H9 (cell line): Measurements from ENCODE around the gene CRYAB. TPM values are rescaled to one million over a fixed set of nuclear protein-coding genes. Genes with fewer than 3 reads are reported as not detected.

Source experiments
- DNase-seq: peaks from one replicate; pipeline ENCODE4 v3.0.0-alpha.2; 2017
- H2AFZ ChIP-seq: one replicate; pipeline ENCODE4 v1.6.1; 2013; ENCODE audit warnings: mild to moderate bottlenecking, low read length, control low read depth, moderate library complexity
- H2AK5ac ChIP-seq: 2 replicates; pipeline ENCODE4 v1.6.1; 2013; ENCODE audit warnings: low read length, control low read depth, mixed read lengths; ENCODE audit not compliant: insufficient read length
- H2BK120ac ChIP-seq: one replicate; pipeline ENCODE4 v1.6.1; 2013; ENCODE audit warnings: low read depth, mild to moderate bottlenecking, low read length, control low read depth, inconsistent platforms; ENCODE audit not compliant: poor library complexity, severe bottlenecking
- H2BK12ac ChIP-seq: 2 replicates; pipeline ENCODE4 v1.6.1; 2013; ENCODE audit warnings: low read length, control low read depth, mixed read lengths, low read depth; ENCODE audit not compliant: insufficient read length
- H2BK15ac ChIP-seq: 2 replicates; pipeline ENCODE4 v1.6.1; 2013; ENCODE audit warnings: low read depth, low read length, control low read depth
- H2BK20ac ChIP-seq: one replicate; pipeline ENCODE4 v1.6.1; 2013; ENCODE audit warnings: low read depth, mild to moderate bottlenecking, low read length, control low read depth, inconsistent platforms; ENCODE audit not compliant: poor library complexity, severe bottlenecking
- H2BK5ac ChIP-seq: 2 replicates; pipeline ENCODE4 v1.6.1; 2013; ENCODE audit warnings: low read length, control low read depth, mixed read lengths; ENCODE audit not compliant: insufficient read length
- H3K14ac ChIP-seq: 2 replicates; pipeline ENCODE4 v1.6.1; 2013; ENCODE audit warnings: low read length, control low read depth; ENCODE audit not compliant: insufficient read depth
- H3K18ac ChIP-seq: 2 replicates; pipeline ENCODE4 v1.6.1; 2013; ENCODE audit warnings: low read depth, mild to moderate bottlenecking, mixed read lengths, low read length, control low read depth; ENCODE audit not compliant: insufficient read length
- H3K23ac ChIP-seq: 2 replicates; pipeline ENCODE4 v1.6.1; 2013; ENCODE audit warnings: low read length, control low read depth, mixed read lengths, low read depth; ENCODE audit not compliant: insufficient read length
- H3K23me2 ChIP-seq: 2 replicates; pipeline ENCODE4 v1.6.1; 2013; ENCODE audit warnings: low read depth, mild to moderate bottlenecking, mixed read lengths, low read length, control low read depth; ENCODE audit not compliant: insufficient read length, poor library complexity, severe bottlenecking
- H3K27ac ChIP-seq: 2 replicates; pipeline ENCODE4 v1.5.1; 2013; ENCODE audit warnings: low read length, control low read depth, mixed read lengths, low read depth; ENCODE audit not compliant: insufficient read length
- H3K27me3 ChIP-seq: 2 replicates; pipeline ENCODE4 v1.6.1; 2013; ENCODE audit warnings: low read length, control low read depth, inconsistent platforms; ENCODE audit not compliant: insufficient read depth
- H3K4ac ChIP-seq: 2 replicates; pipeline ENCODE4 v1.6.1; 2013; ENCODE audit warnings: low read depth, mild to moderate bottlenecking, control low read depth, inconsistent platforms, low read length, moderate library complexity
- H3K4me1 ChIP-seq: 2 replicates; pipeline ENCODE4 v1.6.1; 2013; ENCODE audit warnings: low read length, control low read depth, inconsistent platforms; ENCODE audit not compliant: insufficient read depth
- H3K4me2 ChIP-seq: 2 replicates; pipeline ENCODE4 v1.6.1; 2013; ENCODE audit warnings: low read length, control low read depth, mixed read lengths; ENCODE audit not compliant: insufficient read length, insufficient read depth
- H3K56ac ChIP-seq: 2 replicates; pipeline ENCODE4 v1.6.1; 2013; ENCODE audit warnings: low read depth, mild to moderate bottlenecking, mixed read lengths, low read length, control low read depth; ENCODE audit not compliant: insufficient read length
- H3K79me1 ChIP-seq: 2 replicates; pipeline ENCODE4 v1.6.1; 2013; ENCODE audit warnings: low read depth, mild to moderate bottlenecking, moderate library complexity, low read length, control low read depth, inconsistent platforms; ENCODE audit not compliant: insufficient read depth, poor library complexity, severe bottlenecking
- H3K79me2 ChIP-seq: 2 replicates; pipeline ENCODE4 v1.6.1; 2013; ENCODE audit warnings: low read length, control low read depth, inconsistent platforms; ENCODE audit not compliant: insufficient read depth
- H3K9ac ChIP-seq: 2 replicates; pipeline ENCODE4 v1.6.1; 2013; ENCODE audit warnings: low read length, control low read depth, mixed read lengths; ENCODE audit not compliant: insufficient read length; ENCODE audit errors: extremely low read depth
- H3K9me3 ChIP-seq: one replicate; pipeline ENCODE4 v1.6.1; 2013; ENCODE audit warnings: low read depth, low read length, inconsistent platforms; ENCODE audit not compliant: control insufficient read depth
- H3T11ph ChIP-seq: one replicate; pipeline ENCODE4 v1.6.1; 2013; ENCODE audit warnings: mild to moderate bottlenecking, low read length, control low read depth, inconsistent platforms
- H4K20me1 ChIP-seq: one replicate; pipeline ENCODE4 v1.6.1; 2013; ENCODE audit not compliant: control insufficient read depth, insufficient read length, insufficient read depth
- H4K5ac ChIP-seq: 2 replicates; pipeline ENCODE4 v1.6.1; 2013; ENCODE audit warnings: low read depth, mild to moderate bottlenecking, mixed read lengths, low read length, control low read depth; ENCODE audit not compliant: insufficient read length
- H4K8ac ChIP-seq: replicated peaks from 2 replicates; pipeline ENCODE4 v1.6.1; 2013; ENCODE audit warnings: low read length, control low read depth, mixed read lengths, low read depth; ENCODE audit not compliant: insufficient read length
- H4K91ac ChIP-seq: 2 replicates; pipeline ENCODE4 v1.6.1; 2013; ENCODE audit warnings: low read depth, mild to moderate bottlenecking, moderate library complexity, mixed read lengths, low read length, control low read depth; ENCODE audit not compliant: insufficient read length
- H3K27ac Mint-ChIP-seq, 3 experiments: 2 replicates in 2 of 3; 3 replicates in 1 of 3; pipeline ENCODE4 v1.8.0; 2020 to 2021; ENCODE audit warnings: mixed read lengths in 3 of 3, mild to moderate bottlenecking in 1 of 3, moderate library complexity in 1 of 3
- H3K27me3 Mint-ChIP-seq: 2 replicates; pipeline ENCODE4 v1.8.0; 2021; ENCODE audit warnings: low read depth, mild to moderate bottlenecking, moderate library complexity, mixed read lengths
- H3K36me3 Mint-ChIP-seq, 3 experiments: 2 replicates in 2 of 3; 3 replicates in 1 of 3; pipeline ENCODE4 v1.8.0; 2020 to 2021; ENCODE audit warnings: low read depth in 3 of 3, mixed read lengths in 3 of 3; ENCODE audit not compliant: insufficient read depth in 1 of 3
- H3K4me1 Mint-ChIP-seq, 2 experiments: 2 replicates each; pipeline ENCODE4 v1.8.0; 2020; ENCODE audit warnings: mixed read lengths in 2 of 2
- H3K4me3 Mint-ChIP-seq, 2 experiments: 2 replicates in 1 of 2; 3 replicates in 1 of 2; pipeline ENCODE4 v1.8.0; 2020 to 2021; ENCODE audit warnings: mild to moderate bottlenecking in 2 of 2, mixed read lengths in 2 of 2, moderate library complexity in 1 of 2
- H3K9me3 Mint-ChIP-seq, 2 experiments: 2 replicates in 1 of 2; 3 replicates in 1 of 2; pipeline ENCODE4 v1.8.0; 2020; ENCODE audit warnings: mild to moderate bottlenecking in 2 of 2, mixed read lengths in 2 of 2, moderate library complexity in 1 of 2
- WGBS: extraction: QIAGEN DNeasy Blood & Tissue Kit; methylation state at CpG from one replicate; pipeline ENCODE4 v1.1.7; 2013; ENCODE audit warnings: missing lambda C conversion rate, low lambda C conversion rate, mixed read lengths; ENCODE audit not compliant: insufficient read length; ENCODE audit errors: extremely low coverage; 5-methylcytosine and 5-hydroxymethylcytosine counted together
- total RNA-seq: library from RNA; stranded (reverse); gene quantifications from 2 replicates; pipeline ENCODE4 v1.2.1, GENCODE V29; 2021
- TF ChIP-seq, protein P1 (sequence below): fragments of 200-600 bp; sonication (generic); conservative IDR thresholded peaks from 3 replicates; pipeline ENCODE4 v1.8.0; 2021; ENCODE audit warnings: antibody characterized with exemption, mild to moderate bottlenecking

The CRYAB gene
- total RNA-seq, 1 experiment from 2014 or later: not detected

DNA sequence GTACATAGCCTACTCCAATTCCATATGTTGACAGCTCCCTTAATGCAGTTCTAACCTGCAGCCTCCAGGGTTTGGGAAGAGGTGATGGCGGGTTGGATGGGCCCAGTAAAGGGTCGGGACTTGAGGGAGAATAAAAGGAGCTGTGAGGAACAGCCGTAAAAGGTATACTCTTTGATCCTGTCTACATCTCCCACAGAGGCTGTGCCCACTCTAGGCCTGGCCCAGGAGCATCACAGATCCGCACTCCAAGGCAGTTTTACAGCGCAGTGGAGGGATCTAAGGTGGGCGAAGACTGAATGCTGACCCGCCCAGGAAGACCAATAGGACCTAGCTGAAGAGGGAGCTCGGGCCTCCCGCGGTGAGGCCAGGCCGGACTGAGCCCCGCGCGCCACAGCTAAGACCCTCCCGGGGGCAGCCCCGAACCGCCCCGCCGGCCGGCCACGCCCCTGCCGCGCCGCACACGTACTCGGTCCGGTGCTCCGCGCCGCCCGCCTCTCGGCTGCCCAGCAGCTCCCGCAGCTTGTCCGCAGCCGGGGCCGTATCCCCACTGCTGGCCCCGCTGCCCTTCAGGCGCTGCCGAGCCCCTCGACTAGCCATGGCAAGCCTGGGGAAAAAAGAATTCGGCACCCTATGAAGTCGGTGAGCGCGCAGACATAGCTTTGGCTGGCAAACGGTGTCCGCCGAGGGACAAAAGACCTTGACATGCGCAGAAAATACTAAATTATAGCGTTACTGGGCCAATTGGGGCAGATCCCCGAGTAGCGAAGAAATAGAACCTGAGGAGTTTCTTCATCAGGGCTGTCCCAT lies 40.5 kb downstream of the CRYAB start, which contains the start of gene ALG9:
Gene ALG9 (minus strand): TSS at position 696 of the 807 bp plus-strand sequence. CDS start 99 bp downstream, at position 597.
- H3K4ac ChIP-seq: no peak within 1 kb of the TSS
- peak within 1 kb of the TSS; percentile 32 for H3K14ac ChIP-seq
- no peak within 1 kb of the TSS for H4K8ac ChIP-seq
- H3K79me1 ChIP-seq: no peaks in the 10 kb centered on the region
- Mint-ChIP-seq H3K4me1 (peaks cover 13% of the 10 kb centered on the region in 2 experiments), H3K27ac (peak within 1 kb of the TSS; percentile 53 to 95 (median 87); a peak in 5 of 7 replicates), H3K4me3 (peak within 1 kb of the TSS; percentile 92 to 95), H3K36me3 (peaks cover 0 to 26% (median 26%) of the 10 kb centered on the region in 3 experiments; a peak in 5 of 7 replicates), H3K9me3 (no peaks in the 10 kb centered on the region), H3K27me3 (no peaks in the 10 kb centered on the region)
- no peaks in the 10 kb centered on the region for H4K20me1 ChIP-seq
- no peaks in the 10 kb centered on the region for H3K9me3 ChIP-seq
- no peak within 1 kb of the TSS for H3K56ac ChIP-seq
- H3K27me3 ChIP-seq: no peaks in the 10 kb centered on the region
- peak; percentile 81 for DNase-seq
- no peak within 1 kb of the TSS for H2BK20ac ChIP-seq
- no peak within 1 kb of the TSS for H3T11ph ChIP-seq
- no peak within 1 kb of the TSS for H2BK15ac ChIP-seq
- no peak within 1 kb of the TSS for H2BK12ac ChIP-seq
- no peaks in the 10 kb centered on the region for H3K79me2 ChIP-seq
- no peaks in the 10 kb centered on the region for H3K4me1 ChIP-seq
- H3K9ac ChIP-seq: peak within 1 kb of the TSS; percentile 61
- no peak within 1 kb of the TSS for H2AK5ac ChIP-seq
- no peak within 1 kb of the TSS for H4K91ac ChIP-seq
- H2BK5ac ChIP-seq: no peak within 1 kb of the TSS
- peak within 1 kb of the TSS; percentile 94 for H2AFZ ChIP-seq
- H4K5ac ChIP-seq: no peak within 1 kb of the TSS
- peaks cover 3% of the 10 kb centered on the region for H3K23me2 ChIP-seq
- H3K27ac ChIP-seq: no peak within 1 kb of the TSS
- TF ChIP-seq, protein P1, sequence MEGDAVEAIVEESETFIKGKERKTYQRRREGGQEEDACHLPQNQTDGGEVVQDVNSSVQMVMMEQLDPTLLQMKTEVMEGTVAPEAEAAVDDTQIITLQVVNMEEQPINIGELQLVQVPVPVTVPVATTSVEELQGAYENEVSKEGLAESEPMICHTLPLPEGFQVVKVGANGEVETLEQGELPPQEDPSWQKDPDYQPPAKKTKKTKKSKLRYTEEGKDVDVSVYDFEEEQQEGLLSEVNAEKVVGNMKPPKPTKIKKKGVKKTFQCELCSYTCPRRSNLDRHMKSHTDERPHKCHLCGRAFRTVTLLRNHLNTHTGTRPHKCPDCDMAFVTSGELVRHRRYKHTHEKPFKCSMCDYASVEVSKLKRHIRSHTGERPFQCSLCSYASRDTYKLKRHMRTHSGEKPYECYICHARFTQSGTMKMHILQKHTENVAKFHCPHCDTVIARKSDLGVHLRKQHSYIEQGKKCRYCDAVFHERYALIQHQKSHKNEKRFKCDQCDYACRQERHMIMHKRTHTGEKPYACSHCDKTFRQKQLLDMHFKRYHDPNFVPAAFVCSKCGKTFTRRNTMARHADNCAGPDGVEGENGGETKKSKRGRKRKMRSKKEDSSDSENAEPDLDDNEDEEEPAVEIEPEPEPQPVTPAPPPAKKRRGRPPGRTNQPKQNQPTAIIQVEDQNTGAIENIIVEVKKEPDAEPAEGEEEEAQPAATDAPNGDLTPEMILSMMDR: peak; percentile 58
- peak within 1 kb of the TSS; percentile 93 for H3K4me2 ChIP-seq
- no CpG with 5 or more reads among the region's 51 CpGs for WGBS
- H2BK120ac ChIP-seq: no peak within 1 kb of the TSS
- H3K18ac ChIP-seq: no peak within 1 kb of the TSS
- no peak within 1 kb of the TSS for H3K23ac ChIP-seq
